ENCODE data around the gene SERINC4.

The SERINC4 gene

DNA sequence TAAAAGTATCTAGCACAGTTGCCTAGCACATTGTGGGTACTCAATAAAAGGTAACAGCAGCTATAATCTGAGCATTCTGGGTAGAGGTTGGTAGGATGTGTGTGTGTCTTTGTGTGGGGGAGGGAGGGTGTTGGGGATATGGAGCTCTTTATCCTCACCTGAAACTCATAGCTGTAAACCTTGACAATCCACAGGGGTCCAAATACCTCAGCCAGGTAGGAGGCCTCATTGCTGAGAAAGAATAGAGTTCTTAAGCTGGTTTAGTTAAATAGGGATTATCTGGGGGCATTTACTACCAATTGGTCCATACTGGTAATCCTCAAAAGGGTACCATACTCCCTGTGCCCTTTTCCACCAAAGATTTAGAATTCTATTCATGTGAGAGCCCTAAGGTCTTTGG is 4.0 kb downstream of the SERINC4 start:
- DNase-seq, result no peak

DNA sequence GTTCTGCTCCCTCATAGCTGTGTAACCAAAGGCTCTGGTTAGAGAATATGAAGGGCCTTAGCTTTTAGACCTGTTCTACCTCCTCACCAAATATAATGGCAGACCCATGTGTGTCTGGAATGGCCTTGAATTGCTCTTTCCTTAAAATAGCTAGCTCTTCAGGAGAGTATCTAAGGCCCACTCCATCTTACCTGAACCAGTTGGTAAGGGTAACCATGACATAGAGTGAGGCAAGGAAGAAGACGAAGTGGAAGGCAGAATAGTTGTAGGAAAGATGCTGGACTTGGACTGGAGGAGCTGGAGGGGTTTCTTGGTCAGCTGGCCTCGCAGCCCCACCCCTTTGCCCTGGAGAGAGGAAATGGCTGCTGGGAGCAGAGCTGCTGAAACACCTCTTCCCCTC is 4.8 kb downstream of the SERINC4 start:
- no peak for DNase-seq

DNA sequence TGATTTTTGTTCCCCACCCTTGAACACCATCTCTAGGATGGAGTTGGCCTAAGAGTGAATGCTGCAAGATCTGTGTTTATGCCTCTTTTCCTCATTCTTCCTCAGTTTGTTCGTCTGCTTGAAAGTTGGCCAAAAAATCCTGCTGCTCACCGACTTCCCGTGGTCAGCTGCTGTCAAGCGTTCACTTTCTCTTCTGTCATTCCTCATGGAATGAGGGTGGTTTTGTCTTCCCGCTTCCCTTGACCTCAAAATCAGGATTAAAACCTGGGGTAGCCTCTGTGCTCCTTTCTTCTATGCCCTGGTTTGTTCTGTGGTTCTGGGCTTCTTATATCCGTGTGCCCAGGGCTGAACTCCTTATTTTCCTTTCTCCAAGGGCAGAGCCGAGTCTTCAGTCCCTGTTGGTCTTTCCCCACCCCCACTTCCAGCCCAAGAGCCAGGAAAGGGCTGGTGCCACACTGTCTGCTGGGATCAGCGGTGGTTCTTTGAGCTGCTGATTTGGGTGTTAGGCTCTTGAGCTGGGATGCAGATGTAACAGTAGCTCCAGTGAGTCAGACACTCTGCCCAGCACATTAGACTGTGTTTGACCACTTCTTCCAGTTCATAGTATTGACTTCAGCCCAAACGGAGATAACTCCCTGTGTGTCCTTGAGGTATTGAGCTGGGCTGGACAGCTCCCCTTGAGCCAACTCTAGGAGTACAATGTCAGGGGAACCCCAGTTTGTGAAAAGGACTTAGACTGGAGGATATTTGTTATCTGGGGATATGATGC is 5.6 kb downstream of the SERINC4 start:
- DNase-seq, result no peak

DNA sequence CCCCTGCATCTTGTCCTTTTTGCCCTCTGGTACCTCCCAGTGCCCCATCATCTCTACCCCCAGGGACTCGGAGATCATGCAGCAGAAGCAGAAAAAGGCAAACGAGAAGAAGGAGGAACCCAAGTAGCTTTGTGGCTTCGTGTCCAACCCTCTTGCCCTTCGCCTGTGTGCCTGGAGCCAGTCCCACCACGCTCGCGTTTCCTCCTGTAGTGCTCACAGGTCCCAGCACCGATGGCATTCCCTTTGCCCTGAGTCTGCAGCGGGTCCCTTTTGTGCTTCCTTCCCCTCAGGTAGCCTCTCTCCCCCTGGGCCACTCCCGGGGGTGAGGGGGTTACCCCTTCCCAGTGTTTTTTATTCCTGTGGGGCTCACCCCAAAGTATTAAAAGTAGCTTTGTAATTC is 6.4 kb downstream of the SERINC4 start:
- DNase-seq, result no peak

DNA sequence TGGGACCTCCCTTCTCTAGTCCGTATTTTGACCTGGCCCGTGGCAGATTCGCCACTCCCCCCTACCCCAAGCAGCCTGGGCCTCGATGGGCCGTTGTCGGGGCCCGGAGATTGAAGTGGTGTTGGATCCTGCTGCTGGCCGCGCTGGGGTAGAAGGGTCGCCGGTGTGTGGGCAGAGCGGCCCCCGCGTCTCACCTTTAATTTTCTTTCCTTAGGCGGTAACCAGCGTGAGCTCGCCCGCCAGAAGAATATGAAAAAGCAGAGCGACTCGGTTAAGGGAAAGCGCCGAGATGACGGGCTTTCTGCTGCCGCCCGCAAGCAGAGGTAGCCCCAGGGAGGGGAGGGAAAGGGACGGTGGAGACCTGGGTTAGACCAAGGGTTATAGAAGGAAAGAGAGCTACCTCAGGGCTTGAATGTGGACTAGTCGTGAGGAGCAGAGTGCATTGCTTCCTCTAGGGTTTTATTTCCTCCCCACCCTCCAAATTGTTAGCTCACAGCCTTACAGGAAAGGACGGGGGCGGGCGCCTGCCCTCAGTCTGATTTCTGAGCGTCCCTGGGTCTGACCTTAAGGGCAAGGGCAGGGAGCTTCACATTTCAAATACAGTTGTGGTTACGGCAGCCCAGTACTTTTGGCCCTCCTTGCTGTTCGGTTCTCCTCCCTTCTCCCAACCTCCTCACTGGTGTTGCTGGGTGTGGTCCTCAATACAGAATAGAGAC is 7.1 kb downstream of the SERINC4 start:
- peak; percentile 79 for DNase-seq

DNA sequence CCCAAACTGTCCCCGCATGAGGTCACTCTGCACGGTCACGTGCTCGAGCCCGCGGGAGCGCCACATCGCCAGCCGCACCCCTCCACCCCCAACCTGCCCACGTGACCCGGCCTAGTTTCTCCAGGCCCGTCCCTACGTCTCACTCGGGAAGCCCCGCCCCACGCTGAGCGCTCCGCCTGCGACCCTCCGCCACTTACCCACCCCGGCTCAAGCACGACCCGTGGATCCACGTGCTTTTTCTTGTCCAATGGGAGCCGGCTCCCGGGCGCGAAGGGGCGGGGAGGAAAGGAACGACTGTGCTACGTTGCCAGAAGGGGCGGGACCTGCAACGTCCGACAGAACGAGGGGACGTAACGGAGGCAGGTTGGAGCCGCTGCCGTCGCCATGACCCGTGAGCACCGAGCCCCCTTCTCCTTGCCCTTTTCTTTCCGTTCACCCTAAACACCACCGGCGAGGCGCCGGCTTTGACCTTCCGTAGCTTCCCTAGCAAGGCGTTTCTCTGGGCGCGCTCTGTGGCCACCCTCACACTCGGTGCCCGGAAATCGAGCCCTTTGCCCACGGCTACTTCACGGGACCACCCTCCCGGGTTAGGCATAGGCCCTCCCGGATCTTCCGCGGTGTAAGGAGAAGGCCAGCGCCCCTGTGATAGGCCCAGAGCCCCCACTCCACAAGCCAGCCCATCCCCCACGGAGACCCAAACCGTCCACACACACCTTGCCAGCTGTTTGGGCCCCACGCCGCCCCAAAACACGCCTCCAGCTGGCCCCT is 7.8 kb downstream of the SERINC4 start, which contains the start of gene SERF2:
SERF2 (plus strand) TSS at position 328 of the 768 bp plus-strand sequence; CDS start at position 385, 57 bp downstream.
- peak; percentile 100 for DNase-seq

DNA sequence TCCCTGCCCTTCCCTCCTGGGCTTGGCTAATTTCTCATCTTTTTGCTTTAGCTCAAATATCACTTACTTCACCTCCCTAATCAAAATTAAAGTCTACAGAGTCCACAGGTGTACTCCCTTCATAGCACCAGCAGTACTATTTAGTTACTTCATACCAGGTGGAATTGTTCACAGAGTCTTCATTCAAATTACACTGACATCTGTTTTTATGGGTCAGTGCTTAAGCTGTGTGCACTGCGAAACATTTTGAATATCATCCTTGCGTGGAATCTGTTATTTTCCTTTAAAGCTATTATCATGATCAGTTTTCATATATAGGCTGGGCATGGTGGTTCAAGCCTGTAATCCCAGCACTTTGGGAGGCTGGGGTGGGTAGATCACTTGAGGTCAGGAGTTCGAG is 10.6 kb downstream of the SERINC4 start:
- DNase-seq, result no peak

DNA sequence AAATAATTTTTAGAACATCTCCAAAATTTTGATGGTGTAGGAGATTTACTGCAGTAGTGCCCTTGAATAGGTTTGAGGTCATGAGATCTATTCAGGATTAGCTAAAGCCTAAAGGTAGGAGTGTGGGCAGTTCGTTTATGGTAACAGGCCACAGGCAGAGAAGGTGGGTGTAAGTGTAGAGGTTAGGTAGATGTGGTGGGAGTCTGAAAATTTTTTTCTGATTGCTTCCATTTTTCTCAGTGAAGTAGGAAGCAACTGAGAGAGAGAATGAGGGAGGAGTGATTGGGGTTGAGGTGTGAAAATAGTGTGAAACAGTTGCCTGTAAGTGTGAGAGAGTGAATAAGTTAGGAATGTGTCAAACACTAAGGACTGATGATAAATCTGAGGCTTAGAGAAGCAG is 21.0 kb downstream of the SERINC4 start:
- no peak for DNase-seq

DNA sequence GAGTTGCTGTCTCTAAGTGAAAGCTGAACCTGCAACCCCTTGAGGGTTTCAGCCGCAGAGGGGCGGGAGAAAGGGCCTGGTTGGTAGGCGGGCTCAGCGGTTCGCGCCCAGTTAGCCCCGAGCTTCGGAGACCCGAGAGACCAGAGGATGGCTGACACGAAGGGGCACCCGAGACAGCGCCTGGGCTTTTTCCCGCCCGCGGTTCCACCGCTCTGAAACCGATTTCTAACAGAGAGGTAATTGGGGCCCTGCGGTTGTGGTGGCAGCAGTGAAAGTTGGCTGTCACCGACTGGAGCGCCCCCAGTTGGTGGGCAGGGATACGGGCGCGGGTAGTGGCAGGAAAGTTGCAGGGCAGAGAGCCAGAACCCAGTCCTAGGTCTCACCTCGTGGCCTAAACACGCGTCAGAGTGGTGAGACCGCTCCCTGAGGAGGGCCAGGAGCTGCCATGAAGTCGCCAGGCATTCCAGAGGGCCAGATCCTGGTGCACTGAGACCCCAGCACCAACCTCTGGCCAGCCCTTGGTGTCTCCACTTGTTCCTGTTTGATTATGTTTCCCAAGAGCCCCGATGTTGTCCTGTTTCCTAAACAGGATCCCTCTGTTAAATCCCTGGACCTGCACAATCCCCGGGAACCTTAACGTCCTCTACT is 22.6 kb downstream of the SERINC4 start:
- DNase-seq, result peak; percentile 65

DNA sequence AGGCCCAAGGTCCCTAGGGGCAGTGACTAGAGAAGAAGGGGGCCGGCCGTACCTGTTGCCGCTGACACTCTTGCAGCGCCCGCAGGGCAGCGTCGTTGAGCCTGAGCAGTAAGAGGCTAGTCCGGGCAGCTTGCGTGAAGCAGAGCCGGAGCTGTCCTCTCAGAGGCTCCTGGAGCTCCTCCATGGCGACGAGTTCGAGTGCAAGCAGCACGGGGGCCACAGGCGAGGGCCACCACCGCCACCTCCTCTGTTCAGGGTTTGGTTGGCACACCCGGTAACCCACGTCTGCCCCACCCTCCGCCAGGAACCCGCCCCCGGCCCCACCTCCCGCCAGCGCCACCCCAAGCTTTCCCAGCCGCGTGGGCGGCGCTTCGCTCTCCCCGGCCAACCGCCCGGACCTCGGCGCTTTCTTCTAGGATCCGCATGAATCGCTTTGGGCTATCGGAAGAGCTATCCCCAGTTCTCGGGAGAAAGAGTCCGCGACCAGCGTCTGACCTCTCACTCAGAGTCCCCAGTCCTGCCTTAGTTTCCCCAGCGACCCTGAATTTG is 23.2 kb downstream of the SERINC4 start, which contains the start of gene ELL3:
ELL3 (minus strand) TSS at position 249 of the 549 bp plus-strand sequence; CDS start at position 184, 65 bp downstream.
- DNase-seq, result peak; percentile 82

DNA sequence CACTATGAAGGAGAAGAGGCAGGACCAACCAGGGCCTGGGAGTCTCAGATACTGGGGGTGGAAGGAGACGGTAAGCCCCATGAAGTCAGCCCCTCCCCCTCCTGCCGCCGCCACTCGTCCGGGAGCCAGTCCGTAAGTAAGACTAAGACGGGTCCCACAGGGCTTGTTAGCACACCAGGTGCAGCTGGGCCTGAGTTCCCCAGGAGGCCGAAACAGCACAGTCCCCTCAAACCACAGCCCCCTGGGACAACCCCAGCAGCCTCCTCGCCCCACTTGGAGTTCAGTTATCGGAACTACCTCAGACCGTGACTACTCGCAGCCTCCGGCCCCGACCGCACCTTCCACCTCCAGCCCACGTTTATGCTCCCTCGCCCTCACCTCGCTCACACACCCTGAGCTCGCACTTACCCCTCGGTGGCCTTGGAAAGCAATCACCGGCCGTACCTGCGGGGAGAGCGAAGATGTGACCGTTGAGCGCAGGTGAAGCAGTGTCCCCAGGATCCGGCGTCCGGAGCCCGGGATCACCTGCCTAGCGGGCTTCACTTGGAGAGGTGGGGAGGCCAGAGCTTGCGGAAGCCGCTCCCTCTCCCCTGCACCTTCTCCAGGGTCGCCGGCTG is 23.8 kb downstream of the SERINC4 start:
- DNase-seq, result no peak

DNA sequence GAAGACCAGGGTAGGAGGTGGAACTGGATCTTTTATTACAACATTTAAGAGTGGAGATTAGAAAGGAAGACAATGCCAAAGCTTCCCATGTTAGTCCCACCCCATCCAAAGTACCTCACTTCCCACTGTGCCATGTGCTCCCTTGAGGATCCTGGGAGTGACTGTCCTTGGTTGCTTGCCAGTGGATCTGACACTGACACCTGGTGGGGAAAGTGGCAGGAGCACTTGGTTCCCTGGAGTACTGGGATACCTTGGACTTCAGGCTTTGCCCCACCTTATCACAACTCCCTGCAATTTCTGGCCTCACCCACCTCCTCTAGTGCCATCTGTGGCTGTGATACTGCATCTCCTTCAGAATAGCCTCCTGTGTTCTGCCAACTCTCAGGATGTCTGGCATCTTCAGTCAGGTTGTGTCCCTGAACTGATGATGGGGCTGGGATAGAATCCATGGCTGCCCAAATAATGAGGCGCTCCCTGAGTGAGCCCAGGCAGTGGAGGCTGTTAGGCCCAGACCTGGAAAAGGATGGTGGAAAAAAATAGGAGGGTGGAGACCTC is 24.5 kb downstream of the SERINC4 start:
- DNase-seq, result no peak

DNA sequence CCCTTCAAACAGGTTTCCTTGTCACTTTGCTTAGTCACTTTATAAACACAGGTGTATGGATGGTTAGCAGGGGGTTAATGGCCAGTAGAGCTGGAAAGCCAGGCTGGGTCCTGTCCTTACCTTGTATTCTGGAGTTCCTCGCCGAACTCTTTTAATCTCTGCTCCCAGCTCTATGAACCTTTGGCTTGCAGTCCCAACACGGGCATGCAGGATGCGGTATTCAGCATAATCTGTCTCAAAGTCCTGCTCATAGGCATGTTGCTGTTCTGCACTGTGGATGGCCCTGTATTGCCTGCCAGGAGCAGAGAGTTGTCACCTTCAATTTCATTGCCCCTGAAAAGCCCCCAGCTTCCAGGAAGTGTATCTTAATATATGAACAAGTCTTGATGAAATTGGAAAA is 26.0 kb downstream of the SERINC4 start:
- DNase-seq, result no peak

DNA sequence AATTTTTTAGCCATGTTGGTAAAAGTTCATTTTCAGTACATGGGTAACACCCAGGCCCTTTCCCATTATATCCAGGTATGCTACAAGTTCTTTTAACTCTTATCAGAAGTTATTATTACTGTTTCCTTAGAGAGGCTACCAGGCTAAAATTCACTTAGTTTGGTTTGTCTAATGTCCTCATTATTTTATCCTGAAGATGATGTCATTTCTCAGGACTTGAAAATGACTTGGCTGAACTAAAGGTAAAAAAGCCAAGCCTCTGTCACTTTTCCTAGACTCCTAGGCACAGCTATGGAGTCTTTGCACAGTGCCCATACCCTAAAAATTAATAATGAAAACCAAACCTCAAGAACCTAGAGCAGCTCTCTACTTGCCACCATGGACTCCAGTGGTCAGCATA is 27.4 kb downstream of the SERINC4 start:
- DNase-seq, result no peak

DNA sequence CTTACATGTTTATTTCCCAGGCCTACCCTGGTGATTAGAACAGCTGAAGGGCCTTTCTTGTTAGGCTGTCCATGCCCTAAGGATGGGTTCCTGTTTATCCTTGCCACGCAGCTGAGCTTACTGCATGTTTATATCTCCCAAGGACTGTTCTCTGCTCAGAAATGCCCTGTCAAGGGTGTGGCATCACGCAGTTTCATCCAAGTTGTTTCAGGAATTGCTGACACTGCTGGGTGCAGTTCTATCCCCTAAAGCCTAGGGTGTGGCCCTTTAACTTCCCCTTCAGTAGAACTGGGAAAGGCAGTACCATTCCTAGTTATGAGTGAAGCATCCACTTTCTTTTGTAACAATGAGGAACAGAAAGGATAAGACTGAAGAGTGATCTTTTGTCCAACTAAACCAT is 28.2 kb downstream of the SERINC4 start:
- peak; percentile 79 for DNase-seq

DNA sequence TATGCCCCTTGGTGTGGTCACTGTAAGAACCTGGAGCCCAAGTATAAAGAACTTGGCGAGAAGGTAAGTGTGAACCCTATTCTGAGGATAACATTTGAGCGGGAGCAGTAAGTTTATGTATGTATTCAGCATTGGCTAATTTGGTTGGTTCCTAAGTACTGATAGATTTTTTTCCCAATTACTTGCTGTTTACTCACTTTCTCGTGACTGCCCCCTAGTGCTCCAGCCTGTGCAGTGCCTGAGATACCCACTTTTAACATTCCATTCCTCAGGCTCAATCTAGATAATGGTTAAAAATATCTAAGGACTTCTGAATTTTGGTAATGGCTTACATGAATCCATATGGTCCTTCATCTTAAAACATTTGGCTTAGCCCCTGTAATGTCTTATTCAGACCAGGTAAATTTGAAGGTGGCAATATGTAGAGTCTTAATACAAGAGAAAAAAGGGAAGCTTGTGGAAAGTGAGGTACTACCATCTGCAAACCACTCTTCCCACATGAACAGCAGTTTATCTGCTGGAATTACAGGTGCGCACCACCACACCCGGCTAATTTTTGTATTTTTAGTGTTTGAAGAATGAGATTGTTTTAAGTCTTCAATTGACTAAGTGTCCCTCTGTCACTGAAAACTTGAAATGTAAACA is 30.3 kb downstream of the SERINC4 start:
- peak; percentile 62 for DNase-seq

DNA sequence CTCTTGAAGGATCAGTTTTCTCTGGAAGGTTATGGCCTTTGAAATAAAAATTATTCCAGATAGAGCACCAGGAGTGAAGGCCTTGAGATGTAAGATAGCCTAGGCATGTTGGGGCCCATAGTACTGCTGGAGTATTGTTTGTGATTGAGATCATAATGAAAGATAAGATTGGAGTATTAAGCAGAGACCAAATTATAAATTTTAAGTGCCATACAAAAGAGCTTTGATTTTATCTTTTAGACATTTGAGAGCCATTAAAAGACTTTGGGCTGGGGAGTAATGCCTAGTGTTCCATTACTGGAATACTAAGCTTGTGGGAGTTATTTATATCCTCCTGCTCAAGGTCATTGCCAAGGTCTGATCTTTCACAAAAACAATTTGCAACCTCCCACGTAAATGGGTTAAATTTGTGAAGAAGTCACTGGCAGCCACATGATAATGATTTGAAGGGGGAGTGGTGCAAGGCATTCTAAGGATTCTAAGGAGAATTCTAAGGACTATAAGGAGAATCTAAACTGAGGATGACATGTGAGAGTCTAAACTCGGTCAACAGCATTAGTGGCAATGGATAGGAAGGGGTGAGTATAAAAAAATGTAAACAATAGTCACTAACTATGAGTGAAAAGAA is 36.1 kb downstream of the SERINC4 start:
- DNase-seq, result no peak

DNA sequence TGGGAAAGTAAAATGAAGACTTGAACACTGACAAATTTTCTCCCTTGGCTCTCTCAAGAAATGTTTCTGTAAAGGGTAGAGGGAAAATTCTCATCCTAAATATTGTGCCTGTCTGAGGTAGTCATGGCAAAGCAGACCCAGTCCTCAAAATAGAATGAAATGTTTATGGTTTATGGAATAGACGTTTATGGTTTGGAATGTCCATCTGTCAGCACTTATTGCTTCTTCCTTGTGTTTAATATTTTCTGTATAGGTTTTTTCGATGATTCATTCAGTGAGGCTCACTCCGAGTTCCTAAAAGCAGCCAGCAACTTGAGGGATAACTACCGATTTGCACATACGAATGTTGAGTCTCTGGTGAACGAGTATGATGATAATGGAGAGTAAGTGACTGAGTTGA is 37.2 kb downstream of the SERINC4 start:
- DNase-seq, result no peak

DNA sequence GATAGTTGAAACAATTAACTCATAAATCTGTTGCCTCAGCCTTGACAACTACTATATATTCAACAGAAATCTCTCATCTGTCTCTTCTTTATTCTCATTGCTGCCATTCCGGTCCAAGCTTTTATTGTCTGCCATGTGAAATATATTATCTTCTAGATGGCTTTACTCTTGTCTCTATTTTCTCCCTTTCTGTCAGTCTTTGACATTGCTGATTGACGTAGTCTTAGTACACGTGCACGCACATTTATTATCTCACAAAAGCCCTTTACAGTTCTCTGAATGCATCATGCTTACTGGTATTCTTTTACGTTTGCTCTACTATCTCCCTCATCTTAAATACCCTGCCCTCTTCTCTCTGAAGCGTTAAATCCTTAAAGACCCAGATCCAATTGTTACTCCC is 48.1 kb downstream of the SERINC4 start:
- DNase-seq, result no peak

DNA sequence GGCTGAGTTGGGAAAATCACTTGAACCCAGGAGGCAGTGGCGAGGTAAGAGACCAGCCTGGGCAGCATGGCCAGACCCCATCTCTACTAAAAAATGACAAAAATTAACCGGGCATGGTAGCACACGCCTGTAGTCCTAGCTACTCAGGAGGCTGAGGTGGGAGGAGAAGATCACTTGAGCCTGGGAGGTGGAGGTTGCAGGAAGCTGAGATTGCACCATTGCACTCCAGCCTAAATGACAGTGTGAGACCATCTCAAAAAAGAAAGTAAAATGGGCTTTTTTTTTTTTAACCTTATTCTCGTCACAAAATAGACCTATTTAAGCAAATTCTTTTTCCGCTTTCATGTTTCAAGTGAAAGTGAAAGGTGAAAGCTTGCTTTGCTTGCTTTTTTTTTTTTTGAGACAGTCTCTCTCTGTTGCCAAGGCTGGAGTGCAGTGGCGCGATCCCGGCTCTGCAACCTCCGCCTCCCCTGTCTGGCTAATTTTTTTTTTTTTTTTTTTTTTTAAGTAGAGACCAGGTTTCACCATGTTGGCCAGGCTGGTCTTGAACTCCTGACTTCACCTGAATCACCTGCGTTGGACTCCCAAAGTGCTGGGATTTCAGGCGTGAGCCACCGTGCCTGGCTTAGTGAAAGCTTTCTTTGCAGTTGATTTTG is 50.2 kb downstream of the SERINC4 start:
- peak; percentile 90 for DNase-seq
